Stomach (tissue), 19 donors: ENCODE results near the gene C1orf159. TPM values are rescaled to one million over a fixed set of nuclear protein-coding genes. Genes with fewer than 3 reads are reported as not detected.
A peak's percentile ranks its signal among the peaks of the same experiment; 100 is the strongest.

Experiments
- DNase-seq, 2 donors: peaks; one replicate each; pipeline versions ENCODE4 v3.0.0 to v3.0.0-alpha.2; 2013 to 2019
- H3K27ac ChIP-seq, 5 donors: fragments of 200-600 bp in 4 of 5; sonication (generic) in 4 of 5; one replicate each; pipeline ENCODE4 v1.5.1; 2013 to 2019; ENCODE audit warnings: mild to moderate bottlenecking in 1 of 5, moderate library complexity in 1 of 5
- H3K27me3 ChIP-seq, 3 donors: fragments of 200-600 bp; sonication (generic); one replicate each; pipeline ENCODE4 v1.5.1; 2017 to 2019; ENCODE audit warnings: mixed run types in 1 of 3
- H3K36me3 ChIP-seq, 4 donors: fragments of 200-600 bp; sonication (generic); 1 replicate in 3 of 4; 2 replicates in 1 of 4; pipeline ENCODE4 v1.5.1; 2016 to 2019
- H3K4me1 ChIP-seq, 4 donors: fragments of 200-600 bp; sonication (generic); one replicate each; pipeline ENCODE4 v1.5.1; 2016 to 2019
- H3K4me3 ChIP-seq, 4 donors: fragments of 200-600 bp; sonication (generic) in 3 of 4; one replicate each; pipeline ENCODE4 v1.5.1; 2016 to 2019; ENCODE audit warnings: mild to moderate bottlenecking in 1 of 4
- H3K9me3 ChIP-seq, 4 donors: fragments of 200-600 bp; sonication (generic); one replicate each; pipeline ENCODE4 v1.5.1; 2016 to 2019
- CTCF ChIP-seq, 7 experiments: fragments of 450-650 bp in 4 of 7; fragments of 200-600 bp in 3 of 7; sonication (generic) in 3 of 7; IDR thresholded peaks; one replicate each; pipeline ENCODE4 v1.5.1; 2016 to 2019; ENCODE audit warnings: antibody characterized with exemption in 7 of 7, control low read depth in 2 of 7, mild to moderate bottlenecking in 1 of 7
- EP300 ChIP-seq: sonication (generic); formaldehyde crosslinking; IDR thresholded peaks from one replicate; pipeline ENCODE4 v1.6.1; 2017; ENCODE audit warnings: antibody characterized with exemption
- POLR2A ChIP-seq, 4 donors: fragments of 450-650 bp; IDR thresholded peaks; one replicate each; pipeline ENCODE4 v1.6.1; 2016; ENCODE audit warnings: antibody characterized with exemption in 4 of 4, control low read depth in 2 of 4, mild to moderate bottlenecking in 1 of 4, moderate library complexity in 1 of 4
- POLR2AphosphoS5 ChIP-seq, 3 donors: sonication (generic); formaldehyde crosslinking; IDR thresholded peaks; one replicate each; pipeline ENCODE4 v1.6.1; 2016; ENCODE audit warnings: antibody characterized with exemption in 3 of 3
- WGBS, 5 donors: extraction: QIAGEN DNeasy Blood & Tissue Kit in 3 of 5; methylation state at CpG; one replicate each; pipeline versions ENCODE4 v1.1.5 to v1.1.7; 2013 to 2018; 5-methylcytosine and 5-hydroxymethylcytosine counted together
- intact Hi-C: fragments of 100-400 bp; cut with DNase I; formaldehyde crosslinking; loops from one replicate; pipeline ENCODE4 v1.15.1; 2023; ENCODE audit warnings: low total_unique reads
- long read RNA-seq, 10 donors: transcript quantifications; one replicate each; lab custom pipeline, GENCODE V29; 2026
- polyA plus RNA-seq, 3 donors: library from polyadenylated mRNA; stranded (reverse); fragments of 200-250 nt; gene quantifications; one replicate each; pipeline ENCODE4 v1.2.3, GENCODE V29; 2013
- total RNA-seq, 5 donors: library from RNA; depleted of rRNA; stranded (reverse); fragments of >200 nt; gene quantifications; one replicate each; pipeline versions ENCODE4 v1.1.0 to v1.2.3, GENCODE V29; 2014 to 2016
- donor health status: healthy with polysubstance abuse.
- donor health status: Bipolar disorder and iron deficiency.
- donor health status: healthy.

The C1orf159 gene
- total RNA-seq (10 to 100 TPM; 15.8 to 67.0 (median 33.8) TPM), polyA plus RNA-seq (10 to 100 TPM; 10.2 to 17.1 (median 12.8) TPM)
- long read RNA-seq, donor 1: 0 reads
- long read RNA-seq, donor 2, partial matches to known transcripts: 0 of 2 reads
- long read RNA-seq, donor 2, other reads (novel, unspliced or antisense): 0 of 2 reads
- long read RNA-seq, donor 3: 0 reads
- long read RNA-seq, donor 4: 0 reads
- long read RNA-seq, donor 5: 0 reads
- long read RNA-seq, donor 6: 0 reads
- long read RNA-seq, donor 7: 0 reads
- long read RNA-seq, donor 8, partial matches to known transcripts: 7 of 9 reads
- long read RNA-seq, donor 8, other reads (novel, unspliced or antisense): 0 of 9 reads
- long read RNA-seq, donor 9, partial matches to known transcripts: 0 of 1 reads
- long read RNA-seq, donor 9, other reads (novel, unspliced or antisense): 0 of 1 reads
- long read RNA-seq, donor 10: 0 reads

DNA sequence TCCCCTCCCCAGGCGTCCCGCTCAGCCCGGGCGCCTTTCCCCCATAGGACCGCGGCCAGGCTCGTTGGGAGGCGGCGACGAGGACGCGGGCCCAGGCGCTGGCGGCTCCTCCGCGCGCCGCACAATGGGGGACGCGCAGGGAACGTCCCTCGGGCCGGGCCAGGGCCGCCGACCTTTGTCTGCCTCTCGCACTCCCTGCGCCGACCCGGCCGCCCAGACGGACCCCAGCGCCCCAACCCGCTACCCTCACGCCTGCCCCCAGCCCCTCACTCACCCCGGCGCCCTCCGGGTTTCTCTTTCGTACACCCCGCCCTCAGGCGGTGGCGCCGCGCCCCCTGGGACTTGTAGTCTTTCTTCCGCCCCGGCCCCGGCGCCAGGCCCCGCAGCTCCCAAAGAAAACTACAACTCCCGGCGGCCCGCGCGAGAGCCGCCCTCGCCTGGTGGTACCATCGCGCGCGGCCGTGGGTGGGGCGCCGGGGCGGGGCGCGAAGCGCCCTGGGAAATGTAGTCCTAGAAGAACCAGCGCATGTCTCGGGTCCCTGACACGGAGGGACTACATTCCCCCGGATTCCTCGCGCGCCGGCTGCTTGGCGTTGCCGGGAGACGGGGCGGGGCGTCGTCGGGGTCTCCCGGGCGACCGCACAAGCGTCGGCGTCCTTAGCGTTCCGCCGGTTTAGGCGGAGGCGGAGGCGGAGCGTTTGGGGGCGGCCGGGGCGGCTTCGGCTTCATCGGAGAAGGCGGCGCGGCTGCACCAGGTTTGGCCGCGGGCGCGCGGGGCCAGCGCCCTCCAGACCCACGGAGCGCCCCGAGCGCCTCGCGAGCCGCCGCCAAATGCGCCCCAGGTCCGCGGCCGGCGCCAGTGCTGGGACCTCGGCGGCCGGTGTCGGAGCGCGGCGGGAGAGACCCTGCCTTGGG lies at the start of gene C1orf159:
Gene C1orf159, minus strand, starts transcription at position 304 of the 915 bp plus-strand sequence. CDS start 24,546 bp downstream, outside the sequence.
- TF ChIP-seq POLR2AphosphoS5 (IDR thresholded peaks at IDR 0.05): peak in 2 of 3 donors; percentile 22 to 71
- peak in 1 of 7 experiments; percentile 15 for TF ChIP-seq CTCF (IDR thresholded peaks at IDR 0.05)
- TF ChIP-seq EP300: no peak
- intact Hi-C loops: no loop called here
- peak; percentile 99 for DNase-seq
- peaks cover 0 to 41% (median 0%) of the 10 kb centered on the region in 3 donors for H3K27me3 ChIP-seq
- H3K4me1 ChIP-seq: peaks cover 12 to 27% (median 21%) of the 10 kb centered on the region in 4 donors
- H3K27ac ChIP-seq: peak within 1 kb of the TSS; percentile 83 to 92 (median 87)
- H3K36me3 ChIP-seq: peaks cover 0 to 24% (median 10%) of the 10 kb centered on the region in 4 donors
- H3K4me3 ChIP-seq: peak within 1 kb of the TSS; percentile 71 to 95 (median 94)
- WGBS, 5 donors: 0 to 2% (median 1%) methylated on average over 9 to 128 of the region's 128 CpGs; no CpG with 5 or more reads in 1 of the 5 donors
- H3K9me3 ChIP-seq: peaks cover 0 to 8% (median 2%) of the 10 kb centered on the region in 4 donors

GRCh38 chr1:1165485-1165884 lies 49.6 kb upstream of the C1orf159 start:
- Histone ChIP-seq H3K27me3 (peaks cover 3 to 78% (median 24%) of the 10 kb centered on the region in 3 donors), H3K9me3 (no peaks in the 10 kb centered on the region), H3K4me3 (peak overlapping the region; percentile 41 to 63 (median 54)), H3K4me1 (peaks cover 15 to 59% (median 55%) of the 10 kb centered on the region in 4 donors), H3K27ac (peak overlapping the region; percentile 79 to 97 (median 95)), H3K36me3 (peaks cover 0 to 17% (median 3%) of the 10 kb centered on the region in 4 donors)
- 23 to 48% (median 38%) methylated on average over 10 to 12 of the region's 12 CpGs for WGBS, 5 donors
- no peak for DNase-seq
- TF ChIP-seq CTCF (IDR thresholded peaks at IDR 0.05) (no peak), POLR2A (IDR thresholded peaks at IDR 0.05) (no peak), EP300 (no peak), POLR2AphosphoS5 (IDR thresholded peaks at IDR 0.05) (no peak)
- intact Hi-C loops: no loop called here

DNA sequence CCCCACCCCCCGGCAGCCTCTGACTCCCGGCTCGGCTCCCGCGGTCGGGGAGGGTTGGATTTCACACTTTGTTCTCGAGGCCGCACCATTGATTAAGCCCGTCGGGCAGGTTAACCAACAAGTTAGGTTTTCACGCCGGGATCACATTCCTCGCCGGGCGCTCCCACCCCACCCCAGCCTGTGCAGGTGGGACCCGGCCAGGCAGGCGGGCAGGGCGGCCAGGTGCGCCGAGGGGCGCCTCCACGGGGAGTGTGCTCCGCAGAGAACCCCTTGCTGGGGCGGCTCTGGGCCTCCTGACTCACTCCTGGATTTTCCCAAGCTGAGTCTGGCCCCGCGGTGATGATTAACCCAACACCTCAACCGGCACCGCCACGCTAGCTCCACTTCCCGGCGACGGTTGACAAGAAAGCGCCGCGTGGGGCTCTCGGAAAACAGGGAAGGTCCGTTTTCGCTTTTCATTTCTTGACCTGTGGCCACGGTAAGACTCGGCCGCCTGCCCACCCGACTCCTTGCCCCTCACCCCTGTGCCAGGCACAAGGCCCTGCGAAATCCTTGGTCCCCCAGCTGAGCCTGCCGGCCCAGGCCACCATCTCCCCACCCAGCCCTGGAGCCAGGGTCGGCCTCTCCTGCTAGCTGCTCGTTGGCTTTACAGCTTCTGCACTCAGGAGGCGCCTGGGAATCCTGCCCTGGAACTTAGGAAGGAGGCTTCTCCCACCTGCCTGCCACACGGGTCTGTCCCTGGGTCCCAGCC lies 49.0 kb upstream of the C1orf159 start:
- H3K9me3 ChIP-seq: no peaks in the 10 kb centered on the region
- peak; percentile 79 to 81 for DNase-seq
- H3K27ac ChIP-seq: peak overlapping the region; percentile 79 to 97 (median 95)
- peaks cover 0 to 15% (median 3%) of the 10 kb centered on the region in 4 donors for H3K36me3 ChIP-seq
- WGBS, 5 donors: 28 to 56% (median 42%) methylated on average over 47 to 48 of the region's 48 CpGs
- H3K4me3 ChIP-seq: peak overlapping the region; percentile 41 to 63 (median 54)
- H3K27me3 ChIP-seq: peaks cover 3 to 72% (median 20%) of the 10 kb centered on the region in 3 donors
- TF ChIP-seq POLR2AphosphoS5 (IDR thresholded peaks at IDR 0.05) (peak in 1 of 3 donors; percentile 58), POLR2A (IDR thresholded peaks at IDR 0.05) (peak in 1 of 4 donors; percentile 42), EP300 (no peak), CTCF (IDR thresholded peaks at IDR 0.05) (no peak)
- intact Hi-C loops: no loop called here
- H3K4me1 ChIP-seq: peaks cover 15 to 60% (median 57%) of the 10 kb centered on the region in 4 donors
